HG03039 (cell line): ENCODE measurements around the gene BRMS1L.

ENCODE experiments used
- ATAC-seq: cut with Tn5 transposase; IDR thresholded peaks from one replicate; pipeline ENCODE4 v1.9.1; 2021; ENCODE audit warnings: mild to moderate bottlenecking, moderate library complexity; ENCODE audit not compliant: unreplicated experiment

The BRMS1L gene

GRCh38 chr14:35865611-35866324, 39.6 kb downstream of the BRMS1L start:
- ATAC-seq = no peak

- ATAC-seq = no peak
Observed at GRCh38 chr14:35866595-35867279, 40.6 kb downstream of the BRMS1L start.

GRCh38 chr14:35867280-35867629, 41.1 kb downstream of the BRMS1L start:
- ATAC-seq = no peak

GRCh38 chr14:35875296-35875695, 49.2 kb downstream of the BRMS1L start:
- ATAC-seq = no peak

- ATAC-seq = no peak
Observed at GRCh38 chr14:35877276-35877675, 51.1 kb downstream of the BRMS1L start.

GRCh38 chr14:35878272-35879150, 52.4 kb downstream of the BRMS1L start:
- ATAC-seq = no peak

GRCh38 chr14:35879151-35879648, 53.1 kb downstream of the BRMS1L start:
- ATAC-seq = no peak

- ATAC-seq = no peak
Observed at GRCh38 chr14:35879654-35880249, 53.6 kb downstream of the BRMS1L start.

- ATAC-seq = no peak
Observed at GRCh38 chr14:35881280-35881679, 55.1 kb downstream of the BRMS1L start.

GRCh38 chr14:35883677-35884293, 57.6 kb downstream of the BRMS1L start:
- no peak for ATAC-seq

- ATAC-seq = no peak
Observed at GRCh38 chr14:35890308-35890707, 64.2 kb downstream of the BRMS1L start.

- ATAC-seq = no peak
Observed at GRCh38 chr14:35895256-35895655, 69.1 kb downstream of the BRMS1L start.

- no peak for ATAC-seq
Observed at GRCh38 chr14:35897616-35898111, 71.5 kb downstream of the BRMS1L start.

- no peak for ATAC-seq
Observed at GRCh38 chr14:35898217-35898775, 72.2 kb downstream of the BRMS1L start.

- ATAC-seq = no peak
Observed at GRCh38 chr14:35900741-35901140, 74.6 kb downstream of the BRMS1L start.

GRCh38 chr14:35909665-35910064, 83.5 kb downstream of the BRMS1L start:
- ATAC-seq = no peak

- ATAC-seq = no peak
Observed at GRCh38 chr14:35910191-35910590, 84.1 kb downstream of the BRMS1L start.

GRCh38 chr14:35911097-35911496, 85.0 kb downstream of the BRMS1L start:
- ATAC-seq = no peak

GRCh38 chr14:35915185-35915584, 89.0 kb downstream of the BRMS1L start:
- ATAC-seq = no peak

GRCh38 chr14:35915775-35916174, 89.6 kb downstream of the BRMS1L start:
- ATAC-seq = no peak
